Retina (tissue), 1 donor: ENCODE data around the gene AHDC1.

Source experiments
- DNase-seq: peaks from one replicate; pipeline ENCODE4 v3.0.0-alpha.2; 2016

The AHDC1 gene

DNA sequence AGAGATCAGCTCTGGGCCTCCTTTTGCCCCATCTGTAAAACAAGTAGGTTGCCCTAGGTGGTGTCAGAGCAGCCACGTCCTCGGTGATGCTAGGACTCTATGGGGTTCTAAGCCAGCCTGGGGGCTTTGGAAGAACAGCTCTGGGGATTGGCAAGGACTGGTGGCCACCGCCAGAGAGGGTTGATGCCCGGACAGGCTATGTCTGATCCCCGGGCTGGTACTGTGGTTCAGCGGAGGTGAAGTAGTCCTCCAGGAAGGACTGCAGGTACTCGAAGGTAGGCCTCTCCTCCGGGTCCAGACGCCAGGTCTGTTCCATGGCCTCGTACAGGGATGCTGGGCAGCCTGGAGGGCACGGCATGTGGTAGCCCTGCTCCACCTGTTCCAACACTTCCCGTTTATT is 8.8 kb upstream of the AHDC1 start:
- no peak for DNase-seq

DNA sequence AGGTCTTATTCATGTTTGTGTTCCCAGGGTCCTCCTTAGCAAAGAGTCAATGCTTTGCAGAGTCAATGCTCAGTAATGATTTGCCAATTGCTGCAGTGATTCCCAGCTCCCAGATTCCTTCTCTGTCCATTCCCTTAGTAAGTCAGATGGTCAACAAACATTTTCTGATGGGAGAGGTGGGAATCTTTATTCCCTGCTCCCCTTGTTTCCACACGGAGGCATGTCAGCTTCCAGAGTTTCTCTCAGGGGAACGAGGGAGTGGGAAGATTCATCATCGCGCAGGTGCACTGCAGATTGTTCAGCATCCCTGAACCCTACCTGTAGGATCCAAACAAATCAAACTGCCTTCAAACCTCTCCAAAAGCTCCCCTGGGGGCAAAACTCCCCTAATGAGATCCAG is 7.5 kb upstream of the AHDC1 start:
- DNase-seq, result no peak

DNA sequence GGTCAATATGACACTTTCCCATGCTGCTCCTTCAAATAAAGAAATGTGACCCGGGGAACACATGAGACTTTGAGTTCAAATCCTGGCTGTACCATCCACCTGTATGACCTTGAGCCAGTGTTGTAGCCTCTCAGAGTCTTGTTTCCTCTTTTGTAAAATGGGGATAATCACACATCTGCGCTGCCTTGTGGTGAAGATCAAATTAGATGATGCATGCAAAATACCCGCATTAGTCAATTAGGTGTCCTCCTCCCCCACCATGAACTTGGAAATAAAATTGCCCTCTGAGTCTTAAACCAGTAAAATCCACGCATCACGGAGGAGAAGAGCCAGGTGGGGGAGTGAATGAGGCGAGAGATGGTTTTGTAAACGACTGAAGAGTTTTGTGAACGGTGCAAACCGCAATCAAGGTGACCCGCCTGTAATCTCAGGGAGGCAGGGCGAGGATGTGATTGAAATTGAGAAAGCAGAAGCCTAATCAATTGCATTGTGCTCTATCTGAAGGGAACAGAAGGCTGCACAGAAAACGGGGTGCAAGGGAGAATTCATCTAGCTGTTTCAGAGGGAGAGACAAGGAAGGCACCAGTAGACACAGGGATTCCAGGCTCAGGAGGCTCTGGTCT is 5.8 kb upstream of the AHDC1 start:
- DNase-seq, result no peak

DNA sequence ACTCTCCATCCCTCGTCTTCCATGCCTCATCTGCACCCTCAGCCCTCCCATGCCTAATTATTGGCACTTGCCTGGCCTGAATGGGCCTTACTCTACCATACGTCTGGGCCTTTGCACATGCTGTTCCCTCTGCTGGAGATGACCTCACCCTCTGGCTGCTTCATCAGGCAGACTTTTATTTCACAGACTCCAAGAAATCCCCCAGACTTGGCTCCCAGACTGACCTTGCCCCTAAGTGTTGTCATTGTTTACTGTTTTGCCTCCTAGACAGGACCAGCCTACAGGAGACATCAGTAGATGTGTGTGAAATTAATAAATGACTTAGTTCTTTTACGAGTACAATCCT is 5.2 kb upstream of the AHDC1 start:
- no peak for DNase-seq

DNA sequence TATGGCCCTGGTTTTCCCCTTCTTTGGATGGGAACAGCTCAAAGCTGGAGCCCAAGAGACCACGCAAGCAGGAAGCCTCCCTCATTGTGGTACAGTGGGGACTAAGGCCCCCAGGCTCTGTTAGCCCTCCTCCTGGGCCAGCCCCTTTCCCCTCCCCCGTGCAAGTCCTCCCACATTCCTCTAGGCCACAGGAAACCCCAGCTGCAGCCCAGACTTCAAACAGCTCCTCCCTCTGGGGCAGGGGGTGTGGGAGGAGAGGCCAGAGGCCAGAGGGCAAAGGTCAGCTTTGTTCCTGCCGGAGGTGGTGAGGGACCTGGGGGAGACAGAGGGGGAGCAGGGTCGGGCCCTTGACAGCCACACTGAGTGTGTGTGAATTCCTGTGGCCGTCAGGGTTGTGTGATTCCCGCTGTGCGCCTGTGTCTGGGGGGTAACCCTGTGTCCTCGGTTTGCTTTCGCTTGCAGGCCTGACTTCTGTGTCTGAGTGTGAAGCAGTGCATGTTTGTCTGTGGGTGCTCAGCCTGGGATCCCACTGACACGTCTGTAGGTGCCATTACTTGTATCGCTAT is 3.4 kb upstream of the AHDC1 start:
- DNase-seq, result no peak

DNA sequence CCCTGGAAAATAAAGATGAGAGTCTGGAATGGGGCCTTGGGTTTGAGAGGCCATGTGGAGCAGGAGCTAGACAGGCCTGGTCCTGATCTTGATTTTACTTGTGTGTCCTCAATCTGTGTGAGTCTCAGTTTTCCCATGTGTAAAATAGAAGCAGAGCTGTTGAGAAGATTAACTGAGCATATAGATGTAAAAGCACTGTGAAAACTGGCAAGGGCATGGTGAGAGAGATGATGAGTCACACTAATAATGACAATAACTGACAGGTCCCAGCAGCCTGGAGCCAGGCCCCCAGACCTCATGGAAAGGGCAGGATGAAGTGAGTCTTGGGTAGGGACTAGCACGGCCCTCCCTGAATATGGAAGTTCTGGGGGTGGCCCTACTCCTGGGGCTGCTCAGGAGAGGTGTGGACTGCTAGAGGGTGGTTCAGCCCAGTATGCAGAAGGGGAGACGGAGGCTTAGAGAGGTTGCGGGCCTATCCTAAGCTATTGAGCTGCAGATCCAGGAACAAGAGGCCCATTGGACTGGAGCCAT is 2.8 kb upstream of the AHDC1 start:
- no peak for DNase-seq

DNA sequence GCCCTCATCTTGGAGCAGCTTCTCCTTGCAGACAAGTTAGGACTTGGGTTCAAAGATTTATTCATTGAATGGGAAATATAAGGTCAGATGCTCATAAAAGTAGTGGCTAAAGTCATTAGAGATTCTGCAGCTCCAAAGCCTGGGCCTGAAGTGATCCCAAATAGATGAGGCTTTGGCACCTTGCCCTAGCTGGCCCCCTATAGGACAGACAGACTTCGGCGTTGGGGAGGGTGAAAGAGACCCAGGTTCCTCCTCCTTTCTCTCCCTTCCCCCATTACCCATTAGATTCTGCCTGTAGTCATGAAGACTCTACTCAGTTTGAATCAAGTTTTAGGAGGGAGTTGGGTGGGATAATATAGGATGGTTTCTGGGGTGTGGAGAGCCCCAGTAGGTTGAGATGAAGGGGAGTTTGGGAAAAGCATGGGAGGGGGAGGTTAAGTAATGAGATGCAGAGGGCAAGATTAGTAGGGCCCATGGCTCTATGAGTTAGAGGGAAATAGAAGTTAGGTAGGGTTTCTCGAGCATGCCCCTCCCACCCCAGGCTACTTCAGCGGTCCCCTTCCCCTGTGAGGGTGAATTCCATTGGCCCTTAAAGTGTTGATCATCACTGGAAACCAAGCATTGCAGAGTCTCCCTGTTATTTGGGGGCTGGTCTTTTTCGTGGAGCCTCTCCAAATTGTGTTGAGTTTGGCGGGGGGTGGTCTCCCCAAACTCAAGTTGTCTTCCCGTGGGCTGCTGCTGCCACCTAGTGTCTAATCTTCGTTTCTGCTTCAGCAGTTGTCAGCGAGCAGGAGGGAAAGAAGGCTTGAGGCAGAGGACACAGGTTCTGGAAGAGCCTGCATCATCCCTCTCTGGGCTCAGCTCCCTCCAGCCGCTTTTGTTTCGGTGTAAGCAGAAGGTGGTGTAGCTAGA is 2.1 kb upstream of the AHDC1 start:
- peak; percentile 81 for DNase-seq

DNA sequence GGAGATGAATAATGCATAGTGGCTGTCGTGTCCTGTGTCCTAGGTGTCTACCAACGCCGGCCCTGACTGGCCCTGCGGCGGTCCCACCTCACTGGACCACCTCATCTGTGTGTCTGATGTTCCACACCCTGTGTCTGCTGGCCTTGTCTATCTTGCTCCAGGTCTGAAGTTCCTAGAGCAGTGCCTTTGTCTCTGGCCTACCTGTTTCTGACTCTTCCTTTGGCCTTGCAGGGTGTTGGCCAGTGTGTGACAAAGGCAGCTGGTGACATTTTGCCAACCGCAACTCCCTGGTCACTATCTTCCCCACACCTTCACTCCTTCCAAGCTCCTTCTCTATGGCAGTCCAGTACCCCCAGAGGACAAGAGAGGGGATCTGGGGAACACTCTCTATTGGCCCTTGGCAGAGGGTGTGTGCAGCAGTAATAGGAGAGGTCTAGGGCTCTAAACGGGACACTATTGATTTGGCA is 1.4 kb upstream of the AHDC1 start:
- no peak for DNase-seq

DNA sequence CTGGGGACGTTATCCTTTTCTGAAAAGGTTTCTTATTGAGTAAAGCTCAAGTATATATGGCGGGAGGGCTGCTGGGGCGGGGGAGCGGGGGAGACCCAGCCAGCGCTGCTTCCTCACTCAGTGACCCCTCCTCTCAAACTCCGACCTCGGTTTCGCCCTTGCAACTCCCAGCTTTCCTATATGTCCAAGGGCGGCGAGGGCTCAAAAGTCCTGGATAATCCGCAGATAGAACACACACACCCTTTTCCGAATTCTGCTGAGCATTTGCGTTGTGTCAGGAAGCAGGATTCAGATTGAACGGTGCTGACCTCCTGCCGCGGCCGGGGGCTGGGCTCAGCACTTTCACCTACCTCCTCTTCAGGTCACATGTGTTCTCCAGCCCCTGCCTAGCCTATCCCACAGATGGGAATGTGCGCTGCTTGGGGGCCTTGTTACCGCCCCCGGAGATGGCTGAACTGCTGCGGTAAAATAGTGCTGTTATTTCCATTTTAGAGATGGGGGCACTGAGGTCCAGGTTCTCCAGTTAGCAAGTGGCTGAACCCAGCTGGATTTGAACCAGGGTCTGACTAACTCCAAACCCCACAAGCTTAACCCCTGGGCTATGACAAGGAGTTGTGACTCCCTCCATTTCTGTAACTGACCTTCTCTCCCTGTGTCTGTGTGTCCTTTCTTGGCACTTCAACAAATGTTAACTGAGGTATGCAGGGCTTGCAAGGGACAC is 795 bp upstream of the AHDC1 start:
- no peak for DNase-seq

DNA sequence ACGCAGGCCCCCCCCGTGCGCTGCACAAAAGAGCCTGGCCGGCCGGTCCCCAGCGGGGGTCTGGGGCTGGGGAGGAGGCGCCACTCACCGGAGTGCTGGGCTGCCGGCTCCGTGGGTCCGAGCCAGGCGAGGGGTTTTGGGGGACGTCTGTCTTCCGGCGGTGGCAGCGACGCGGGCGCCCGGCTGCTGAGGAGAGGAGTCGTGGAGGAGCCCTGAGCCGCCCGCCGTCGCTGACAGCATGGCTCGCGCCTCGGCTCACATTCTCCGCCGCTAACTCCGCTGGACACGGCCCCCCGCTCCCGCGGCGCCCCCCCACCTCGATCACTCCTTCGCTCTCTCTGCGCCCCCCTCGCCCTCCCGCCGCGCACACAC is 649 bp downstream of the AHDC1 start:
- peak; percentile 73 for DNase-seq

DNA sequence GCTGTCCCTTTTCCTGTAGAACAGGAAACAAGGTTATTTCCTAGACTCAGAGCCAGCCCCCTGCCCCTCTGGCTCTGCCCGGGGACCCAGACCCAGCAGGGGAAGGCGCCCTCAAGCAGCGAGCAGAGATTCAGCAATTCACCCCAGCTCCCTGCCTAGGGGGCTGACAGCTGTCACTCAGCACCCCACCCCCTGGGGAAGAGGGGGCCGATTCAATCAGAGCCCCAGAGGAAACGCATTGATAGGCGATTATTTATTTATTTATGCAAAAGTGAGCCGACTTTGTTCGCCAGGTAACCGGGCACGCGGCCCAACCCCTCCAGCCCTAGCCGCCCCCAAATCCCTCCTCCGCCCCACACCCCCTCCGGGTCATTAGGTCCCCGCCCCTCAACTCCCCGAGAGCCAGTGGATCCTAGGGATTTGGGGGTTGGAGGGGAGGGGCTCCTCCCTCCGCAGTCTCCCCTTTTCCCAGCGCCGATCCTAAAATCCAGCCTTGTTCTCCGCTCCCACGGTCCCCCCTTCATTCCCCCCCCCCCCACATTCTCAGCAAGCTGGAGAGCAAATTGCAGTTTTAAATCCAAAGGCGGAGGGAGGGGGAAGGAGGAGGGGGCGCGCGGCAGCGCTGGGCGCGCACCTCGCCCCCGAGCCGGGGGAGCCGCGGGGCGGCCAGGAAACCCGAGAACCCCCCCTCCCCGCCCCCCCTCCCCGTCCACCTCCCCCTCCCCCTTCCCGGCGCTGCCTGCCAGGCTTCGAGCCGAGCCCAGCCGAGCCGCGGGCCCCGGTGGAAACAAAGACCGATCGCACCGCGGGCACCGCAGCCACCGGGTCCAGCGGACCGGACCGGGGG is 1.3 kb downstream of the AHDC1 start:
- peak; percentile 69 for DNase-seq

DNA sequence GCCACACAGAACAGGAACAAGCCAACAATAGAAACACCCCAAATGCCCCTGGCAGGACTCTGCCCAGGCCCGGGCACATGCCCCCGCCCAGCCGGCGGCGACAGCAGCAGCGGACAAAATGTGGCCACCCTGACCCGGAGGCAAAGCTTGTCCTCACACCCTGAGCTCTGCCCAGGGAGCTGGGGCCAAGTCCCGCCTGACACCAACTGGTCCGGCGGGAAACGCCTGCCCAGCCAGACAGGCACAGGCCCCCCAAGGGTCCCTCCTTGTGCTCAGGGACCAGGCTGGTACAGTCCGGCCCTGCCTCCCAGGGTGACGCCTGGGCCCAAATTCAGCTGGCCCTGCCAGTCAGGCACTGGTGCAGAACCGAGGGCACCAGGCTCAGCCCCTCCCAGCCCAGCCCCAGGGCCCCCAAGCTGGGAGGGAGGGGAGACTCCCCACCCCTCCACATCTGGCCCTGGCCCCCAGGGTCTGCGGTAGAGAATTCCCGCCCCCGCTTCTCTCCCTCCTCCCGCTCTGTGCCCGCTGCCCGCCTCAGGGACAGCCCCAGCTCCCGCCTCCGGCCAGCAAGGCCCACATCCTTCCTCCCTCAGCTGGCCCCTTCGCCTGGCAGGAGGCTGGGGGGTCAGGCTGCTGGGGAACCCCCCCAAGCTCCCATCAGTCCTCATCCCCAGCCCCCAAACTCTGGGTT is 2.0 kb downstream of the AHDC1 start:
- peak; percentile 78 for DNase-seq

DNA sequence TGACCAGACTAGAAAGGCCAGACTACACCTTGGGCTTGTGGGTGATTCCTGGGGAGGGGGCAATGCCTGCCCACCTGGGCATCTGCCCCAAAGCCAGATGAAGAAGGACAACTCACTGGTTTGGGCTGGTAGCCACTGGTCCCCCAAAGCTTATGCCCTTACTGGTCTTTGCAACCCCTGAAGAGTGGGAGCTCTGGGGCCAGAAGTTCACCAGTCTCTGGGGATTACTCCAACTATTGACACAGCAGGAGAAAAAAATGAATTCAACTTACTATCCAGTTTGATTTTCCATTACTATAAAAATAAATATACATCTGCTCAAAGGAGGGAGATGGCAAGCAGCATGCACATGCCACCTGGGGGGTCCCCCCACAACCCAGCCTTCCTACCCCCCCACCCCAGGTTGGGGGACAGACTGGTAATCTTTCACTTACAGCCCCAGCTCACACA is 2.6 kb downstream of the AHDC1 start:
- peak; percentile 38 for DNase-seq

DNA sequence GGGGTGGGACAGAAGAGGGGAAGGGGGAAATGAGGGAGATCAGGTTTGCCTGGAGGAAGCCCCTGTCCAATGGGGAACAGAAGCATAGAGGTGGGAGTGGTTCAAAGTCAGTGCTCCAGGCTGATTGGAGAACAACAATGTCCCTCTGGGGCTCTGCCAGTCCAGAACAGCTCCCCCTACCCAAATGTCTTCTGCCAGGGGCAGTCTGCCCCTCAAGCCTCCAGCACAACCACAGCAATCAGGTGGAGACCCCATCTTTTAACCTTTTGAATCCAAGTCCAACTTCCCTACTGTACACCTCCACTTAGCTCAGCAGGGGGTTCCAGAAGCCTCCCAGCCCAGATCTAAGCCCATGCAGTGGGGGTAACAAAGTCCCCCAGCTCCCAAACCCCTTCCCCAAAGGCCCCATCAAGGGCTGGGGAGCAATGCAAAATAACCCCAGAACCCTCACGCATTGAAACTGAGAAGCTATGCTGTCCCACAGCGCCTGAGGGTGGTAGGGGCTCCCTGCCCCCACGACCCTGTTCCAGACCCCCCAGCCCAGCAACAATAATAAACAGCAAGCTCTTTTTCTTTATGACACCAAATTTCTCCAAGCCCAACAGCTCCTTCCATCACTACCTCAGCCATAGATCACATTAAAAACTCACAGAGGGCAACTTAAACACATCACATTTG is 3.3 kb downstream of the AHDC1 start:
- peak; percentile 63 for DNase-seq

DNA sequence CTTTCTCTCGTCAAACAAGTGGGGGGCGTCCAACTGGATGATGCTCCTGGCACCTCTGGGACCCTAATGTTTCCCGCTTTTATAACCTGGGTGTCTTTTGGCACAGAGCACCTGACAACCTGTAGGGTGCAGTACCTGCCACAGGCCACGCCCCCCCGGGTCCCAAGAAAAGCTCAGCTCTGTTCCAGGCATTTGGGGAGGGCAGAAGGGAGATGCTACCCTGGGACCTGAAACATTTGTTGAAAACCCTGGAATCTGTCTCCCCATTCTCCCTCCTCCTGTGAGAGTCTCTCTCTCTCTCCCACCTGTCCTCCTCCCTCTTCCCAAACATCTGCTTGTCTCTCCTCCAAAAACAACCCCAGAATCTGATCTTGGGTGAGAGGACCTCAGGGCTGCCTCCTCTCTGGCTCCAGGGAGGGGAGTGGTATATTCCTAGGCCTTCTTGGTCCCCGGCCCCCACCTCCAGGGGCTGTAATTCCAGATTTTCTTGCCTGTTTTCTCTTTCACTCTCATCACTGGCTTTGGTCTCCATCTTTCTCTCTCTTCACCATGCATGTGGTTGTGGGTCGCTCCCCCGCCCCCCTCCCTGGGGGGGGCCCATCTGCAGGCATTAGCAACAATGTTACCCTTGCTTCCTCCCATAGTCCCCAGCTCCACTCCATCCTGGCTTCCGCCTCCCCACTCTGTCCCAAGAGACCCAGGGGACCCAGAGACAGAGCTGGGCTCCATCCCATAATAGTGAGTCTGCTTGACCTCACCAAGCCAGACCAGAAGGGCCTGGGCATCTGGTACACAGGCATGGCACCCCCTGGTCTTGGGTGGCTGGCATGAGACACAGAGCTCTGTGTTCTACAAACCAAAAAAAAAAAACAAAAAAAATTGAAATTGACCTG is 4.1 kb downstream of the AHDC1 start:
- DNase-seq, result no peak

DNA sequence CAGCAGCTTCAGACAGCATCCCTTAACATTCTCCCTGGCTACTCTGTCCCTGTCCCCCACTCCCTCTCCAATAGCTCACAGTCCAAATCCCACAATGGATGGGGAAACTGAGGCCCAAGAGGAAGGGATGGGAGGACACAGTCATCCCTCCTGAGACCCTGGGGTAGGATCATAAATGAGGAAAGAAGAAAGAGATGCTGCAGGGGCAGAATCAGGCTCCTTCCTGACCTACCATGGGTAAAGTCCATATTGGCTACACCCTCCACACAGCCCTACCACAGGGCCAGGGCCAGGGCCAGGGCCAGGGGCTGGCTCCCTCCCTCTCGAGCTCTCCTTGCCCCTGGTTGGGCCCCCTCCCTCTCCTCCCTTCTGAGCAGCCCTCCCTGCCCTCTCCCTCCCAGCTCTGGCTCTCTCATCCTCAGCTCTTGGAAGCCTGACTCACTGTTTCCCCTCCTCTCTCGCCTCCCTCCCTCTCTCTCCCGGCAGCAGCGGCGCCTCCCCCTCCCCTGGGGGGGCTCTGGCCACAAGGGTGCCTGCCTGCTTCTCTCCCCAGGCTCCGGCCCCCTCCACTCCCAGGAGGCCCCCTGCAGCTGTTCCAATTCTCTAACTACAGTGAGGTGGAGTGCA is 4.9 kb downstream of the AHDC1 start:
- DNase-seq, result peak; percentile 52

DNA sequence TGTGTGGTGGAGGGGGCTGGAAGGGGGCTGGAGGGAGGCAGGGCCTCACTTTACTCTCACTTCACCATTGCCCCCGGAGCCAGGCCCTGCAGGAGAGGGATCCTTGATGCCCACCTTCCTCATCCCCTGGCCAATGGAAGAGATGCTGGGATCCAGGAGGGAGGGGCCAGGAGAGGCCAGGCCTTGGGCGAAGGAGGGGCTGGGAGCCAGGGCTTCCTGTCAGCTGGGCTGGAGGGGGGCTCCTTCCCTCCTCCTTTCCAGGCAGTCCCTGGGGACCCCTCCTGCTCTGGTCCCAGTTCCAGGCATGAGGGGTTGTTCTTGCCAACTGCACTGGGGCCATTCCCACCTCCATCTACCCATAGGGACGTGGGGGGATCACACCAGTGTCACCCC is 5.7 kb downstream of the AHDC1 start:
- peak; percentile 32 for DNase-seq

DNA sequence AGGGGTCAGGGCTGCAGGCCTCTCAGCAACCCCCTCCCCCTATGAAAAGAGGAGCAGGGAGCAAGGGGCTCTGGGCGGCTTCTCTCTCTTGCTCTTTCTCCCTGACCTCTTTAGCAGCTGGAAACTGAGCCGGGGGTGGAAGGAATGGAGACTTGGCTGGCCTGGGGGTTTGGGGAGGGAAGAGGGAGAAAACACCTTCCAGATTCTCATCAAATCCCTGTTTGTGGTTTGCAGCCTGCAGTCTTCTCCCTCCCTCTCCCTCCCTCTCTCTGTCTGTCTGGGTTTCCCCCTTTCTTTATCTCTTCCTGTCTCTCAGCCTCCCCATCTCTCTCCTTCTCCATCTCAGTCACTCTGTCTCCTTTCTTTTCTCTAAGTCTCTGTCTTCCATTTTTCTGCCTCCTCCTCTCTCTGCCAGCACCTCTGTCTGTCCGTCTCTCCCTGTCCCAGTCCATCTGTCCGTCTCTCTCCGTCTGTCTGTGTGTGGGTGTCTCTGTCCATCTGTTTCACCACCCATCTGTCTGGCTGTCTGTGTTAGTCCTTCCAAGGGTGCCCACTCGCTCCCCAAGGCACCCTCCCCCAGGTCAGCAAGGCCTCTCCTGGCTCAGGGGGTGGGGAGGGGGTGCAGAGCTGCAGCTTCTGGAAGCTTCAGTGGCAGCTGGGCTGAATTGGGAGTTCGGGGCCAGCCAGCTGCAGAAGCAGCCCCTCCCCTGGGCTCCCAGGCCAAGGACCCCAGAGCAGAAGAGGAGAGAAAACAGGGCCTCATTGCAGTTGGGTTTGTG is 6.2 kb downstream of the AHDC1 start:
- DNase-seq, result peak; percentile 28

DNA sequence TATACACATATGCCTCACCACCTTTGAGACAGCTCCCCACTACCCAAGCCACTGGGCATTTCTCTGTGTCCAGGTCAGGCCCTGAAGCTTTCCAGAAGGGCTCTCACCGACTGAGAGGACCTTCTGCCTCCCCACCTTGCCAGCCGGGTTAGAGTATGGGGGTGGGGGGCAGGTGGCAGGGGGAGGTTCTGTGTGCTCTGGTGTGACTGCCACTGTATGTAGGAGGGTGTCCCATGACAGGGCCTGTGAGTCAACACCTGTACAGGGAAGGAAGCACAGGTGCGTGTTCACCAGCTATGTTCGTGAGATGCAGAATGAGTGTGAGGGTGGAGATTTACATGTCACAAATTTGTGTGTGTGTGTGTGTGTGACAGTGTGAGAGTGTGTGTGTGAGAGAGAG is 7.0 kb downstream of the AHDC1 start:
- DNase-seq, result no peak
